ENCODE data around the gene RPGRIP1.
"Not testable (repeated sequence)": the region's sequence is repeated elsewhere in the genome, so short reads cannot be mapped to it uniquely, and the experiment has no call there.

The RPGRIP1 gene

DNA sequence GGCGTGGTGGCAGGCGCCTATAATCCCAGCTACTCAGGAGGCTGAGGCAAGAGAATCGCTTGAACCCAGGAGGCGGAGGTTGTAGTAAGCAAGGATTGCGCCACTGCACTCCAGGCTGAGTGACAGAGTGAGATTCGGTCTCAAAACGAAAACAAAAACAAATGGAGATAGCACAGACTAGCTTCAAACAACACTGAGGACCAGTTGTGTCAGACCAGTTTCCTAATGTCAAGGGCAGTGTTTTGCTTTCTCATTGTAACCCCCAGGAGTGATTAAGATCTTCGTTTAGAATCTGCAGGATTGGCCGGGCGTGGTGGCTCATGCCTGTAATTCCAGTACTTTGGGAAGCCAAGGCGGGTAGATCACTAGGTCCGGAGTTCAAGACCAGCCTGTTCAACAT, 18.5 kb downstream of the RPGRIP1 start:
- H3K36me3 Mint-ChIP-seq (ENCODE audit: insufficient read depth), result peaks cover 5% of the 10 kb centered on the region
- no peak overlapping the region for H3K4me3 Mint-ChIP-seq
- H3K27me3 Mint-ChIP-seq, result peaks cover 13% of the 10 kb centered on the region
- ATAC-seq (replicated peaks; ENCODE audit: extremely low read depth, poor library complexity, severe bottlenecking) (no peak), DNase-seq (ENCODE audit: low spot score in 2 of 2) (no peak)
- H3K4me1 Mint-ChIP-seq, result no peaks in the 10 kb centered on the region
- no peak overlapping the region for H3K27ac Mint-ChIP-seq (ENCODE audit: low read depth)
- no peaks in the 10 kb centered on the region for H3K9me3 Mint-ChIP-seq

DNA sequence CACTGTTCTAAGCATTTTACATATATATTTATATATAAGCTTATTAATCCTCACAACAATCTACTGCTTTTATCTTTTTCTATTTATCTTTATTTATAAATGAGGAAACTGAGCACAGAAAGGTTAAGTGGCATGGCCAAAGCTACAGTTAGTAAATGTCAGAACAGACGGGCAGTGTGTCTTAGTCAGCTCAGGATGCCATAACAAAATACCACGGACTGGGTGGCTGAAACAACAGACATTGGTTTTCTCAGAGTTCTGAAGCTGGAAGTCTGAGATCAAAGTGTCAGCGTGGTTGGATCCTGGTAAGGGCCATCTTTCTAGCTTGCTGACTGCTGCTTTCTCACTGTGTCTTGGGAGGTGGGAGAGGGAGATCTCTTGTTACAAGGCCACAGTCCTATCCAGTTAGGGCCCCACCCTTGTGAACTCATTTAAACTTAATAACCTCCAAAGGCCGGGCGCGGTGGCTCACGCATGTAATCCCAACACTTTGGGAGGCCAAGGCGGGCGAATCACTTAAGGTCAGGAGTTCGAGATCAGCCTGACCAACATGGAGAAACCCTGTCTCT, 19.8 kb downstream of the RPGRIP1 start:
- ATAC-seq (replicated peaks; ENCODE audit: extremely low read depth, poor library complexity, severe bottlenecking), result no peak
- DNase-seq (ENCODE audit: low spot score in 2 of 2), result no peak
- Mint-ChIP-seq H3K4me3 (no peak overlapping the region), H3K27ac (ENCODE audit: low read depth) (no peak overlapping the region), H3K9me3 (no peaks in the 10 kb centered on the region), H3K36me3 (ENCODE audit: insufficient read depth) (peaks cover 3% of the 10 kb centered on the region), H3K4me1 (no peaks in the 10 kb centered on the region), H3K27me3 (peaks cover 13% of the 10 kb centered on the region)

DNA sequence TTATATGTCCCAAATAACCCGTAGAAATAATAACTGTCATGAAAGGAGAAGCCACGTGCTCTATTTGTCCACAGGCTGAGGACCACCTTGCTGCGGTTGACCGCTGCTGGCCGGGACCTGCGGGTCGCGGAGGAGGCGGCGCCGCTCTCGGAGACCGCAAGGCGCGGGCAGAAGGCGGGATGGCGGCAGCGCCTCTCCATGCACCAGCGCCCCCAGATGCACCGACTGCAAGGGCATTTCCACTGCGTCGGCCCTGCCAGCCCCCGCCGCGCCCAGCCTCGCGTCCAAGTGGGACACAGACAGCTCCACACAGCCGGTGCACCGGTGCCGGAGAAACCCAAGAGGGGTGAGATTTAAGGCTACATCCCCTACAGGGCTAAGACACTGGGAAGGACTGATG, 21.0 kb downstream of the RPGRIP1 start:
- Mint-ChIP-seq H3K4me1 (no peaks in the 10 kb centered on the region), H3K27me3 (peaks cover 13% of the 10 kb centered on the region), H3K27ac (ENCODE audit: low read depth) (no peak overlapping the region), H3K9me3 (no peaks in the 10 kb centered on the region), H3K4me3 (peak overlapping the region; percentile 38), H3K36me3 (ENCODE audit: insufficient read depth) (peaks cover 1% of the 10 kb centered on the region)
- DNase-seq (ENCODE audit: low spot score in 2 of 2), result no peak
- no peak for ATAC-seq (replicated peaks; ENCODE audit: extremely low read depth, poor library complexity, severe bottlenecking)

DNA sequence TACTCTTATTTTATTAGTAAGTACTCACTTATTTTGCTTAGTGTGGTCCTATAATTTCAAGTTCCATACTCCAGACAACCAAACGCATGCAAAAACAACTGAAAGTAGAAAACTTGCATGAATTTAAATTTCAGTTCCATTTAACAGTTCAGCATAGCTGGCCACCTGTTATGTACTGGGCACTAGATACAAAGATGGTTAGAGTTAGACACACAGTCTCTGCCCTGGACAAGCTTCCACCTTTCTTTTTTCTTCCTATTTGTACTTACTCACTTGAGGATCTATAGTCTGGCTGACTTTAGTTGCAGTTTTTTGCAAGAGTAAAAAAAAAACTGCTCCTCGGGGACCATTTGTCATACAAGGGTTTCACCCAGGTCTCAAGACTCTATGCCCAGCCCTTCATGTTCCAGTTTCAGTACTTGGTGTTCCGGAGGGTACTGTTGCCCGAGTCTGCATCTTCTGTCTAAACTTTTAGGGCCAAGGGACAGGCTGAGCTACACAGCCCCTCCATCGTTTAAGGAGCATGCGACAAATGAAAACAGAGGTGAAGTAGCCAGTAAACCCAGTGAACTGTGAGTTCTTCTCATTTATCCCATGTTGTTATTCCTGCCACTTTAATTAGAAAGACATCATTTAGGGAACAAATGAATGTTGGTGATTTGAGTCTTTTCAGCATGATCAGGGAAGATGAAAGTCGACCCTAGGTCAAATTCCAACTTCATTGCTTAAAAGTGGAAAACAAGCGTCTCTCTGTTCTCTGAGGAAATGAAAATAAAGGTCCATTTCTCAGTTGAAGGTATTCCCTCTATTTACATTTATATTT, 22.3 kb downstream of the RPGRIP1 start:
- ATAC-seq (replicated peaks; ENCODE audit: extremely low read depth, poor library complexity, severe bottlenecking) (no peak), DNase-seq (ENCODE audit: low spot score in 2 of 2) (no peak)
- Mint-ChIP-seq H3K9me3 (no peaks in the 10 kb centered on the region), H3K4me1 (no peaks in the 10 kb centered on the region), H3K4me3 (no peak overlapping the region), H3K27me3 (peaks cover 13% of the 10 kb centered on the region), H3K27ac (ENCODE audit: low read depth) (no peak overlapping the region), H3K36me3 (ENCODE audit: insufficient read depth) (peaks cover 1% of the 10 kb centered on the region)

DNA sequence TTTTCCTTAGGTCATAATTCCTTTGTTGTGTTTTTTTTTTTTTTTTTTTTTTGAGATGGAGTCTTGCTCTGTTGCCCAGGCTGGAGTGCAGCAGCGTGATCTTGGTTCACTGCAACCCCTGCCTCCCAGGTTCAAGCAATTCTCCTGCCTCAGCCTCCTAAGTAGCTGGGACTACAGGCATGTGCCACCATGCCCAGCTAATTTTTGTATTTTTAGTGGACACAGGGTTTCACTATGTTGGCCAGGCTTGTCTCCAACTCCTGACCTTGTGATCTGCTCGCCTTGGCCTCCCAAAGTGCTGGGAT, 22.9 kb downstream of the RPGRIP1 start:
- DNase-seq (ENCODE audit: low spot score in 2 of 2); H3K36me3 Mint-ChIP-seq (ENCODE audit: insufficient read depth); H3K4me1 Mint-ChIP-seq; H3K27me3 Mint-ChIP-seq; H3K27ac Mint-ChIP-seq (ENCODE audit: low read depth); H3K4me3 Mint-ChIP-seq; ATAC-seq (replicated peaks; ENCODE audit: extremely low read depth, poor library complexity, severe bottlenecking); H3K9me3 Mint-ChIP-seq: not testable (repeated sequence)

DNA sequence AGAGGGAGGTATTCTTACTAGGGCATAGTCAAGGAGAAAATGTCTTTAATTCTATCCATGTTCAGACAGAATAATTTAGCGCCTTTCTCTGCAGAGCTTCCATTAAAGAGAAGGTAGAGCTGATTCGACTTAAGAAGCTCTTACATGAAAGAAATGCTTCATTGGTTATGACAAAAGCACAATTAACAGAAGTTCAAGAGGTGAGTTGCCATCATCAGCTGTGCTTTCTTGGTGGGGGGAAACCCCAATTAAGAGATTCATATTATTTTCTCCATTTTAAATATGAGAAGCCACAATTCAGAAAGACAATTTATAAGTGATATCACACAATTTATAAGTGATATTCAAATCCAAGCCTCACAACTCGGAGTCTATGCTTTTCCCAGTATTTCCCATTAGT, 27.8 kb downstream of the RPGRIP1 start:
- no peaks in the 10 kb centered on the region for H3K9me3 Mint-ChIP-seq
- no peak overlapping the region for H3K4me3 Mint-ChIP-seq
- H3K27me3 Mint-ChIP-seq, result no peaks in the 10 kb centered on the region
- DNase-seq (ENCODE audit: low spot score in 2 of 2), result no peak
- no peak for ATAC-seq (replicated peaks; ENCODE audit: extremely low read depth, poor library complexity, severe bottlenecking)
- H3K4me1 Mint-ChIP-seq, result peaks cover 15% of the 10 kb centered on the region
- H3K27ac Mint-ChIP-seq (ENCODE audit: low read depth), result no peak overlapping the region
- no peaks in the 10 kb centered on the region for H3K36me3 Mint-ChIP-seq (ENCODE audit: insufficient read depth)

DNA sequence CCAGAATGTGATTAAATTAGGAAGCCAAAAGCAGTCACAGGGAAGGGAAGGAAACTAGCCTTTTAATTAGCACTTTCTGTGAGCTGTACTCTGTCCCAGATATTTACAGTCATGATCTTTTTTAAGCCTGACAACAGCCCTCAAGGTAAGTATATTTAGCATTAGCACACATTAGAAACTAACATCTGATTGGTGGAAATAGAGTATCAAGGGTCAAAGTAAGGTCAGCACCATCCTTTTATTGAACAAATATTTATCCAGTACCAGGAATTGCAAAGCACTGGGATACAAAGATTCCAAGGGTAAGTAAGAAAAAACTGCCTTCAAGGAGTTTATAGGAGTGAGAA, 28.2 kb downstream of the RPGRIP1 start:
- ATAC-seq (replicated peaks; ENCODE audit: extremely low read depth, poor library complexity, severe bottlenecking), result no peak
- no peak for DNase-seq (ENCODE audit: low spot score in 2 of 2)

DNA sequence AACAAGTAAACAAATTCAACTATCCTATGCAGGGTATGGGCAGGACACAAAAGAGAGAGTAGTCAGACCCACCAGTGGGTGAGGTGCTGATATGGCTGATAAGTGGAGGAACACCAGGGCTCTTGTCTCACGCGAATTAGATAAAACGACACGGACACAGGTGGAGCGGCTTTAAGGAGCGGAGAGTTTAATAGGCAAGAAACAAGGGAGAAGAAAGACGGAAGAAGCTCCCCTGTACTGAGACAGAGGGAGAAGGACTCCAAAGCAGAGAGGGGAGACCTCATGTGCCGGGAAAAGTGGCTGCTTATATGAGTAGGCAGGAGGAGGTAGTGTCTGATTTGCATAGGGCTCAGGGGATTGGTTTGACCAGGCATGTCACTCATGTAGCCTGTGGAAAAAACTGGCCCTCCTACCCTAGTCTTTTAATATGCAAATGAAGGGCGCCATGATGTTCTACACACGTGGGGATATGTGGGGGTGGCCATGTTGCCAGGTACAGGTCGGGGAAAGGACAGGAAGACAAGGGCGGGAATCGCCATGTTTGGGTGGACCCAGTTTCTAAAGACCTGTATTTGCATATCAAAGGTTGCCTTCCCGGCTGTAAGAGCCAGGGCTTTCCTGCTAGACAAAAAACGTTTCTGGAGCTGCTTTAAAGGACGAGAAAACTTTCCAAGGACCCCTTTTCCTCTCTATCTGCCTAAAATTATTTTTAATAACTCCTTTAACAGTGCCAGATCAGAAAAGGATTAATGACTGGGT, 28.8 kb downstream of the RPGRIP1 start:
- ATAC-seq (replicated peaks; ENCODE audit: extremely low read depth, poor library complexity, severe bottlenecking) (peak; percentile 88), DNase-seq (ENCODE audit: low spot score in 2 of 2) (peak; percentile 41 to 54)
- Mint-ChIP-seq H3K4me1 (peaks cover 15% of the 10 kb centered on the region), H3K27ac (ENCODE audit: low read depth) (peak overlapping the region; percentile 18), H3K27me3 (no peaks in the 10 kb centered on the region), H3K4me3 (peak overlapping the region; percentile 68), H3K9me3 (no peaks in the 10 kb centered on the region), H3K36me3 (ENCODE audit: insufficient read depth) (no peaks in the 10 kb centered on the region)

More for the DNA sequence above, 28.2 kb downstream of the RPGRIP1 start:
- Mint-ChIP-seq H3K4me1 (peaks cover 15% of the 10 kb centered on the region), H3K27me3 (no peaks in the 10 kb centered on the region), H3K9me3 (no peaks in the 10 kb centered on the region), H3K36me3 (ENCODE audit: insufficient read depth) (no peaks in the 10 kb centered on the region), H3K4me3 (peak overlapping the region; percentile 68), H3K27ac (ENCODE audit: low read depth) (peak overlapping the region; percentile 18)

DNA sequence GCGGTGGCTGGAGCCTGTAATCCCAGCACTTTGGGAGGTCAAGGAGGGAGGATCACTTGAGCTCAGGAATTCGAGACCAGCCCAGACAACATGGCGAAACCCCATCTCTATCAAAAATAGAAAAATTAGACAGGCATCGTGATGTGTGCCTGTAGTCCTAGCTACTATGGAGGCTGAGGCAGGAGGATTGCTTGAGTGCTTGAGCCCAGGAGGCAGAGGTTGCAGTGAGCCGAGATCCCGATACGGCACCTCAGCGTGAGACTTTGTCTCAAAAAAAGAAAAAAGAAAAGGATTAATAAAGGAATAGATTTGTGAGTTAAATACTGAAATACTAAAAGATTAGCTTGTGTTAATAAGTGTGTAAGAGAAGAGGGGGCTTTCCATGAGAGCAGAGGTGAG, 29.4 kb downstream of the RPGRIP1 start:
- H3K4me3 Mint-ChIP-seq, result peak overlapping the region; percentile 68

DNA sequence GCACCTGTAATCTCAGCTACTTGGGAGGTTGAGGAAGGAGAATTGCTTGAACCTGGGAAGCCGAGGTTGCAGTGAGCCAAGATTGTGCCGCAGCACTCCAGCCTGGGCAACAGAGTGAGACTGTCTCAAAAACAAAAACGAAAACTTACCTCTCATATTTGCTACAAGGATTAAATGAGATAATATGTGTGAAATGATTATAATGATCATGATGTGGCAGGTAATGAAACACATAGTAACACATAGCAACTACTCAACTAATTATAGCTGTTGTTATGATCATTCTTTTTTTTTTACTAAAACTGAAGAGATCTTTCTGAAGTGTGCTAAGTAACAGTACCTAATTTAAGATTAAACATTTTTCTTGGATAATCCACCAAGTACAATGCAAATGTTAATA, 30.1 kb downstream of the RPGRIP1 start:
- no peak overlapping the region for H3K4me3 Mint-ChIP-seq
- H3K36me3 Mint-ChIP-seq (ENCODE audit: insufficient read depth), result no peaks in the 10 kb centered on the region
- H3K9me3 Mint-ChIP-seq, result no peaks in the 10 kb centered on the region
- no peak overlapping the region for H3K27ac Mint-ChIP-seq (ENCODE audit: low read depth)
- H3K27me3 Mint-ChIP-seq, result no peaks in the 10 kb centered on the region
- peaks cover 15% of the 10 kb centered on the region for H3K4me1 Mint-ChIP-seq
- DNase-seq (ENCODE audit: low spot score in 2 of 2), result no peak
- no peak for ATAC-seq (replicated peaks; ENCODE audit: extremely low read depth, poor library complexity, severe bottlenecking)

More for the DNA sequence above, 29.4 kb downstream of the RPGRIP1 start:
- ATAC-seq (replicated peaks; ENCODE audit: extremely low read depth, poor library complexity, severe bottlenecking), result no peak
- peak overlapping the region; percentile 18 for H3K27ac Mint-ChIP-seq (ENCODE audit: low read depth)
- DNase-seq (ENCODE audit: low spot score in 2 of 2), result no peak
- H3K9me3 Mint-ChIP-seq, result no peaks in the 10 kb centered on the region
- no peaks in the 10 kb centered on the region for H3K27me3 Mint-ChIP-seq
- H3K36me3 Mint-ChIP-seq (ENCODE audit: insufficient read depth), result no peaks in the 10 kb centered on the region
- H3K4me1 Mint-ChIP-seq, result peaks cover 15% of the 10 kb centered on the region

DNA sequence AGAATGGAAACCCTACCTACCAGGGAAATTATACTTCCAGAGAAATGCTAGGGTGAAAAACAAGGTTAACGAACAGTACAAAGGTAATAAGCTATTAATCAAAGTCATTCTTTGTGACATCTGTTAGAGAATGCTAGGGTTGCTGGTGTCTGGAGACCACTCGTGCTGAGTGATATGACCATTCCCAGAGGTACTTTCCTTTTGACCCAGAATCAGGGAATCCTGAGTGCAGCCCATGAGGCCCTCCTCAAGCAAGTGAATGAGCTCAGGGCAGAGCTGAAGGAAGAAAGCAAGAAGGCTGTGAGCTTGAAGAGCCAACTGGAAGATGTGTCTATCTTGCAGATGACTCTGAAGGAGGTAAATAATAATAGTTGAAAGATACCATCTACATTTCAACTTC, 31.7 kb downstream of the RPGRIP1 start:
- Mint-ChIP-seq H3K4me3 (no peak overlapping the region), H3K36me3 (ENCODE audit: insufficient read depth) (no peaks in the 10 kb centered on the region), H3K27me3 (no peaks in the 10 kb centered on the region), H3K4me1 (peaks cover 15% of the 10 kb centered on the region), H3K27ac (ENCODE audit: low read depth) (no peak overlapping the region), H3K9me3 (no peaks in the 10 kb centered on the region)
- ATAC-seq (replicated peaks; ENCODE audit: extremely low read depth, poor library complexity, severe bottlenecking) (no peak), DNase-seq (ENCODE audit: low spot score in 2 of 2) (no peak)

DNA sequence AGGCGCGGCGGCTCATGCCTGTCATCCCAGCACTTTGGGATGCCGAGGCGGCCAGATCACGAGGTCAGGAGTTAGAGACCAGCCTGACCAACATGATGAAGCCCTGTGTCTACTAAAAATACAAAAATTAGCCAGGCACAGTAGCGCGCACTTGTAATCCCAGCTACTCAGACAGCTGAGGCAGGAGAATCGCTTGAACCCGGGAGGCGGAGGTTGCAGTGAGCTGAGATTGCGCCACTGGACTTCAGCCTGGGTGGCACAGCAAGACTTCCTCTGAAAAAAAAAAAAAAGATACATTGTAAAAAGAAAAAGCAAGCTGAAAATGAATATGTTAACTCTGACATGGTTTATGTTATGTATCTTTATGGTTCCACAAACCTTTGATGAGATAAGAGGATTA, 33.6 kb downstream of the RPGRIP1 start:
- peaks cover 9% of the 10 kb centered on the region for H3K27me3 Mint-ChIP-seq
- H3K27ac Mint-ChIP-seq (ENCODE audit: low read depth), result no peak overlapping the region
- no peak overlapping the region for H3K4me3 Mint-ChIP-seq
- no peaks in the 10 kb centered on the region for H3K9me3 Mint-ChIP-seq
- ATAC-seq (replicated peaks; ENCODE audit: extremely low read depth, poor library complexity, severe bottlenecking) (no peak), DNase-seq (ENCODE audit: low spot score in 2 of 2) (no peak)
- peaks cover 10% of the 10 kb centered on the region for H3K4me1 Mint-ChIP-seq
- no peaks in the 10 kb centered on the region for H3K36me3 Mint-ChIP-seq (ENCODE audit: insufficient read depth)

DNA sequence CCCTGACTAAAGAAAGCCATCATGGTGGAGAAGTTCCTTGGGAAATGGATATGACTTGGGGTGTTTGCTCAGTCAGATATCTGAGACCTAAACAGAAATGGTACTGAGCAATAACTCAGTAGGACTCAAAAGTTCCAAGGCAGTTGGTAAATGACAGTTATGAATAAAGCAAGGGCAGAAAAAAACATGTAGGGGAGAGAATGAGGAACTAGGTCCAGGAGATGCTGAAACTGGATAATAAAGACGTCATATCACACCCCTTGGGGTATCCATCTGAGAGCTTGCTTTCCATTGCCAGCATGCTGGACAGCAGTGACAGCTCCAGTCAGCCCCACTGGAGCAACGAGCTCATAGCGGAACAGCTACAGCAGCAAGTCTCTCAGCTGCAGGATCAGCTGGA, 37.5 kb downstream of the RPGRIP1 start:
- ATAC-seq (replicated peaks; ENCODE audit: extremely low read depth, poor library complexity, severe bottlenecking), result no peak

More for the DNA sequence above, 37.5 kb downstream of the RPGRIP1 start:
- Mint-ChIP-seq H3K27me3 (peaks cover 13% of the 10 kb centered on the region), H3K4me1 (peaks cover 6% of the 10 kb centered on the region), H3K27ac (ENCODE audit: low read depth) (no peak overlapping the region), H3K9me3 (no peaks in the 10 kb centered on the region), H3K4me3 (no peak overlapping the region), H3K36me3 (ENCODE audit: insufficient read depth) (peaks cover 2% of the 10 kb centered on the region)
- no peak for DNase-seq (ENCODE audit: low spot score in 2 of 2)

All from central memory CD8-positive, alpha-beta T cell (primary cell).